D721Med (cell line): ENCODE data around the gene CHD9.
"Not testable (repeated sequence)": the region's sequence is repeated elsewhere in the genome, so short reads cannot be mapped to it uniquely, and the experiment has no call there.

Experiments
- DNase-seq: peaks from one replicate; pipeline ENCODE4 v3.0.0; 2011; ENCODE audit warnings: low spot score; ENCODE audit not compliant: insufficient read length
- FAIRE-seq: peaks from 2 replicates; lab custom pipeline; 2011; peaks lifted over from hg19 to GRCh38; lab: Jason Lieb, UNC
- TF ChIP-seq, protein P1 (sequence below): IDR thresholded peaks from 2 replicates; pipeline ENCODE4 v1.5.1; 2012; ENCODE audit warnings: mild to moderate bottlenecking, control low read depth; ENCODE audit not compliant: insufficient read depth; ENCODE audit errors: missing control alignments

Gene CHD9

DNA sequence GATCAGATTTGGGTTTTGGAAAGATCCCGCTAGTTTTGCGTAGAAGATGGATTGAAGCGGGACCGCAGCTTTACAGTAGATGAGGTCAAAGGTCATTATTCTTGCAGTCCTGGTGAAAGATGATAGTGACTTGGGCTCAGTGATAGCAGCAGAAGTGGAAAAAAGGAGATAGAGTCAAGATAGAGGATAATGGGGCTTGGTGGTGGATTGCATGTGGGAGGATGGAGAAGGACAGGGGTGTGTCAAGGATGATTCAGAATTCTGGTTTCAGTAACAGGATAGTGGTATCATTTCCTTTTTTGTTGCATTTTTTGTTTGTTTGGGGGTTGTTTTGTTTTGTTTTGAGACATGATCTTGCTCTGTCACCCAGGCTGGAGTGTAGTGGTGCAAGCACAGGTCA is 30.7 kb upstream of the CHD9 start:
- DNase-seq = no peak
- FAIRE-seq = no peak

GRCh38 chr16:53029971-53030370 is 24.8 kb upstream of the CHD9 start:
- no peak for FAIRE-seq
- TF ChIP-seq, protein P1, sequence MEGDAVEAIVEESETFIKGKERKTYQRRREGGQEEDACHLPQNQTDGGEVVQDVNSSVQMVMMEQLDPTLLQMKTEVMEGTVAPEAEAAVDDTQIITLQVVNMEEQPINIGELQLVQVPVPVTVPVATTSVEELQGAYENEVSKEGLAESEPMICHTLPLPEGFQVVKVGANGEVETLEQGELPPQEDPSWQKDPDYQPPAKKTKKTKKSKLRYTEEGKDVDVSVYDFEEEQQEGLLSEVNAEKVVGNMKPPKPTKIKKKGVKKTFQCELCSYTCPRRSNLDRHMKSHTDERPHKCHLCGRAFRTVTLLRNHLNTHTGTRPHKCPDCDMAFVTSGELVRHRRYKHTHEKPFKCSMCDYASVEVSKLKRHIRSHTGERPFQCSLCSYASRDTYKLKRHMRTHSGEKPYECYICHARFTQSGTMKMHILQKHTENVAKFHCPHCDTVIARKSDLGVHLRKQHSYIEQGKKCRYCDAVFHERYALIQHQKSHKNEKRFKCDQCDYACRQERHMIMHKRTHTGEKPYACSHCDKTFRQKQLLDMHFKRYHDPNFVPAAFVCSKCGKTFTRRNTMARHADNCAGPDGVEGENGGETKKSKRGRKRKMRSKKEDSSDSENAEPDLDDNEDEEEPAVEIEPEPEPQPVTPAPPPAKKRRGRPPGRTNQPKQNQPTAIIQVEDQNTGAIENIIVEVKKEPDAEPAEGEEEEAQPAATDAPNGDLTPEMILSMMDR = no peak
- no peak for DNase-seq

More for the DNA sequence above, 30.7 kb upstream of the CHD9 start:
- TF ChIP-seq, protein P1 = no peak

DNA sequence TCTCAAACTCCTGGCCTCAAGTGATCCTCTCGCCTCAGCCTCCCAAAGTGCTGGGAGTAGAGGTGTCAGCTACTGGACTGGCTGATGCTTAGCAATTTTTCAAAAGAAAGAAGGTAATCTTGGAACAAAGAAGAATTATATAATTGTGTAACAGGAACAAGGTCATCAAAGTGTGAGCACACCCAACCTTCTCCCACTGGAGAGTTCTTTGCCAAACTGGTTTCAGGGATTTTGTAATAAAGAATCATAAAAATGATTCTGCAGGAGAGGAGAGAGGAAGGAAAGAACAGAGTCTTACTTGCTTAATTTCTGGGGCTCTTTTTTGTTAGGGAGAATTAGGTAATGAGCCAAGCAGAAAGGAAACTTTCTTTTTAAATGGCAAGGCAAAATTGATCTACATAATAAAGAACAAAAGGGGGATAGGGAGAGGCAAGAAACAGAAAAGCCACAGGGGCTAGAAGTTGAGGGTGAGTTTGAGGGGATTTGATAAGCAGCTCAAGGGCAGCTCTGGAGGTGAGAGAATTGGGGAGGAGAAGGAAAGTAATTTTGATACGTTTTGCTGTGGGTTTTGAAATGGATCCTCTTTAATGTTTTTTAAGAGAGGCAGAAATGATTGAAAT is 23.4 kb upstream of the CHD9 start:
- TF ChIP-seq, protein P1 = no peak
- DNase-seq (no peak), FAIRE-seq (no peak)

GRCh38 chr16:53034306-53034705 is 20.5 kb upstream of the CHD9 start:
- DNase-seq (no peak), FAIRE-seq (no peak)
- TF ChIP-seq, protein P1 = no peak

GRCh38 chr16:53035176-53035942 is 19.4 kb upstream of the CHD9 start:
- TF ChIP-seq, protein P1 = no peak
- no peak for FAIRE-seq
- no peak for DNase-seq

DNA sequence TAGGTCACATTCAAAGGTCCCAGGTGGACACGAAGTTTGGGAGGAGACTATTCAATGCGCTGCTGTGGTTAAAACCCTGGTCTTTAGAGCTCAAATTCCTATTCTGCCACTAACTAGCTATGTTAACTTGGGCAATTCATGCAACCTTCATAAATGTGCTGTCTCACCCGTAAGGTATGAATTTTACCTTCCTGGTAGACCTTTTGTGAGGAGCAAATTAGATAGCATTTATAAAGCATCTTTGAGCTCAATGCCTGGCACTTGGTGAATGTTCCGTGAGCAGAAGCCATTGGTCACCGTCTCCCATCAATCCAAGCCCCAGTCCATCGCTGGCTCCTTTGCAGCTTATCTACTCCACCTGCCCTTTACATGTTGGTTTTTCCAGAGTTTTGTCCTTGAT is 18.7 kb upstream of the CHD9 start:
- TF ChIP-seq, protein P1 = no peak
- DNase-seq (no peak), FAIRE-seq (no peak)

GRCh38 chr16:53036711-53037110 is 18.1 kb upstream of the CHD9 start:
- DNase-seq, FAIRE-seq: not testable (repeated sequence)
